GM21447 (cell line): ENCODE measurements around the gene MDM4.

Experiments
- ATAC-seq: cut with Tn5 transposase; IDR thresholded peaks from one replicate; pipeline ENCODE4 v1.9.1; 2021; ENCODE audit not compliant: unreplicated experiment

MDM4 gene

DNA sequence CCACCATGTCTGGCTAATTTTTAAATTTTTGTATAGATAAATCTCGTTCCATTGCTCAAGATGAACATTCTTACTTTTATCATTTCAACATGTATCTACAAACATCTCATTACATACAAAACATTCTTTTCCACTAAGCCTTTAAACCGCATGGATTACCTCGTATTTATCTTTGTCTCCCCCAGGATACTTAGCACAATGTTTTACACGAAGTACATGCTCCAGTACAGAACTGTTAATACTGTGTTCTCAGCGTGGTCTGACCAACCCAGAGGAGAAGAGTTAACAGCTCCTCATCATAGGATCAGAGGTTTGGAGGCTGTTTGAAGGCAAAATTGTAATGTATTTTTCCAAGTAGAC is 29.0 kb upstream of the MDM4 start:
- ATAC-seq = no peak

DNA sequence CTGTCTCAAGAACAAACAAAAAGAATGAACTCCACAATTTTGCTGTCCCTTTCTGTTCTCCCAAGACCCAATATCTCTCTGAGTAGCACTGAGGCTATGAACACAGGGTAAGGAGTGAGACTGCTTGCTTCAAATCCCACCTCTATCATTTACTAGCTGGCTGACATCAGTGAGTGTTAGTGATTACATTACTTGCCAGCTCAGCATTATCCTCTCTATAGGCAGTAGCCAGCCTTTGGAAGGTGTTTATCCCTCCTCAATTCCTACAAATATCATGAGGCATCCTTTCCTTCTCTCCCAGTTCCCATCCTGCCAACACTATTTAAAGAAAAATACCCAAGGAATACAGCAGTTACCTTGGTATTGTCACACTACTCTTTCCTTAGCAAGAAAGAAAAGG is 24.6 kb upstream of the MDM4 start:
- ATAC-seq = no peak

DNA sequence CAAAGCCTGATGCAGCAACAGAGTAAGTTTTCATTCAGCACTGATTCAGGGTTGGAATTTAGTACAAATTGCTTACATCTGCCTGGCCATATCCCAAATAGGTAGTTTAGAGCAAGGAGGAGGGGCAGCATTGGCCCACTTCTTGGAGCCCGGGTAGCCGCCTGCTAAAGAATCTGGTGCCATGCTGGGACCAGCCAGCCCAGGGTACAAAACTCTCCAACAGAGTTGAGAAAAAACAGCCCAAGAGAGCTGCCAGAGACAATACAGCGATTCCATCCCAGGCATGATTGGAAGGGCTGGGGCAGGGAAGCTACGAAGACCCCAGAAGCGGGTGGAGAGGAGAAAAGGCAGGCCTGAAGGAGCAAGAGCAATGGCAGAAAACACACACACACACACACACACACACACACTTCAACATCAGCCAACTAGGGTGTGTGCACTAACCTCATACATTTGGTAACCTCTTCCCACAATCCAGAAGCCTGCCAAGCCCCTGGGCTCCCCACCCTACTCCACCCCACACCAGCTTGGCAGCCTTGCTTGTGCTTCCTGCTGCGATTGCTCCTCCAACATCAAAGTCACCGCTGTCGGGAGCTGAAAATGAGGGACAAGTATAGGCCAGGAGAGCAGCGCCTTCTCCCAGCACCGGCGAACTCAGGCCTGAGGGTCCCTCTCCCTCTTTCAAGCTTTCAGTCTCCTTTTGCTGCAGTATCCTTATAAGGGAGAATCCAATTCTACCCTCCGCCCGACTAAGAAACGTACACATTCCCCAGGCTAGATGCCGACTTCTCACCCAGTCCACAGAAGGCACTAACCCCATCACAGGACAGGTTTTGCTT is 22.8 kb upstream of the MDM4 start:
- ATAC-seq = no peak

DNA sequence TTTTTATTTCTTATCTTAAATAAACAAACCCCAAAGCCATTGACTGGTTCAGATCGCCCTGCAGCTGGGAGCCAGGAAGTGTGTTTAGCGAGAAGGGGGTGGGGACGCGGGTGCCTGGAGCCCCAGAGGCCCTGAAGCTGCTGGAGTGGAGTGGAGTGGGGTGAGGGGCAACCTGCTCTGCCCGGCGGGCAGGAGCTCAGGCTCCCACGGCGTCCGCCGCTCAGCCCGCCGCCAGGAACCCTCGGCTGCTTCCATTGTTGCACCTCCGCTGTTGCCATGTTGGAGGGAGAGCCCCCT is 22.3 kb upstream of the MDM4 start:
- peak; percentile 44 for ATAC-seq

DNA sequence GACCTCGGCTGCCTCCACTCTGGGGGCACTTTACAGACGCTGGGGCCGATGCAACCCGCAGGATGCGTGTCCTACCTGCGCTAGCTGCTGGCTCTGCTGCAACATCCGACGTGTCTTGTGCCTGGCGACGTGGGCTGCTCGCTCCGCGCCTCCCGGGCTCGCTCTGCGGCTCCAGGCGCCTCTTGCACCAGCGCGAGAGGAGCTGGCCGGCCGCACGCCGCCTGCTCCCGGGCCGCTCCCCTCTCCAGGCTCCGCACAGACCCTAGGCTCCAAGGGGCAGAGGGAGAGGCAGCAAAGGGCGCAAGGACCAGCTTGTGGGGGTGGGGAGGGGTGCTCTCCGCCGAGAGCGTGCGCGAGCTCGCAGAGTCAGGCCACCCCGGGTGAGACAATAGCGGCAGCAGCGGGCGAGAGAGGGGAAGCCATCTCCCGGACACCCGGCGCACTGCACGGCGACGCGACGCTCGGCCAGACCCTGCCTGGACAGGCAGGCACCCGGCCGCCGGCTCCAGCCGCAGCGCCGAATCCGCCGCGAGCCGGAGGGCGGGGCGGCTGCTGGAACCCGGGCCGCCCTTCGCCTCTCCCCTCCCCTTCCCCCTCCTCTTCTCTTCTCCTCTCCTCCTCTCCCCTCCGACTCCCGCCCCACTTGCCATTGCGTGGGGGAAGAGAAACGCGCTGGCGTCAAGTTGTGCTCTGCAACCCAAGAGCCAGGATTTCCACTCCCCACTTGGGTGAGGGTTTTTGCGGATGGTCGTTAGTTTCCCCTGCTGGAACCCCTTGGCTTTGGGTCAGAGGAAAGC is 21.7 kb upstream of the MDM4 start, which contains the start of gene PIK3C2B:
Gene PIK3C2B (minus strand): TSS at position 525 of the 797 bp plus-strand sequence. CDS start 25,003 bp downstream, outside the sequence.
- ATAC-seq = peak; percentile 73

DNA sequence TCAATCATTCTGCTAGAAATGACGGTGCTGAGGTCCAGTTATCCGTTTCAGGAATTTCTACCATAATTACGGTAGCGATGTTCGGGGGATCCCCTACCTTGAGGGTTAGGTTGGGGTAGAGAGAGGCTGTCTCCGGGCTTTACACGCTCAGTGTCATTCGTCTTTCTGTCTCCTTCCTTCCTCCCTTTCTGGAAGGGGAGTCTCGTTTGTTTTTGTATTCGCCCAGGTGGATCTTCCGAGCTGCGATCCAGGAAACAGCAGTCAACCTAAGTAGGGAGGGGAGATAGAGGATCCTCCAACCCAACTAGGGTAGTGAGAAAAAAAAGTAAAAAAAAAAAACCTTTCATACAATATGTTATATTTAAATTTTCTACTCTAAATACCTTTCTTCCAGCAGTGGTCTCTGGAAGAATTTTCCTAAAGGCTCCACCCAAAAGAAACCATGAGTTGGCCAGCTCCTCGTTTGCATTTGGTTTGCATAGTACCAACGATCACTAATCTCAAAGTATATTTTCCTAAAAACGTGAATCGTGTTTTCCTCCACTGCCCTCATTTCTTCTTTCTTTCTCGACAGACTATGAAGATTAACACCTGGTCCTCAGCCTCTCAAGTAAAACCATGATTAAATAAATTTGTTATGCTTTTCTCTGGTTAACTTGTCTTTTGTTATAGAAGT is 21.0 kb upstream of the MDM4 start:
- peak; percentile 39 for ATAC-seq

DNA sequence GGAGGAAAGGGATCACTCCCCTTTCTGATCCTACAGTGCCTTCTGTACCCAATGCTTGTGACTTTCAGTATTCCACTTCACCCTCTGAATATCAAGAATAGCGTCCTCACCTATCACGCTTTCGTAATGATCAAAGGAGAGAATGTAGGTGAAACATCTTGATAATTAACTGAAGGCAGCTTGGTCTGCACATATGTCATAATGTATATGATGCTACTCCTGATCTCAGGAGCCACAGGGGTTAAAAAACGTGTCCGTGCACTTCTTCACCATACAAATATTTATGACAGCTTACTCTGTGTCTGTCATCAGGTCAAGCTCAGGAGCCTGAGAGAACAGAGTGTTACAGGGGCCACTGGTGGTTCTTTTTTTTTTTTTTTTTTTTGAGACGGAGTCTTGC is 20.4 kb upstream of the MDM4 start:
- ATAC-seq = no peak

DNA sequence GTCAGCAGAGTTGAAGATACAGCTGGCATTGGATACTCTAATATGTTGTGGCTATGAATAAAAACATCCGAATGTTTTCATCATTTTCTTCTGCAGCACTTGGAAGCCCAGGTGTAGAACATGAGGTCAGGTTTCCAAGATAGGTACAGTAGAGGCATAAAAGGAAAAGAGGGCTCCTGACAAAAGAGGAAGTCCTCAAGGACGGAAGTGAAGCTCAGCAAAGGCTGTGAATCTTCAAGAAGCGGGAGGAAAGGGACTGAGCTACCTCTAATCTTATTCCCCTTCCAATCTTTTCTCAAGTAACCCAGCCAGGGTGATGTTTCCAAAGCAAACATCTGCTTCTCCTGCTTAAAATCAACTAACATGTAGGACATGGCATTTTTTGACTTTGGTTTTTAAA is 17.2 kb upstream of the MDM4 start:
- ATAC-seq = no peak

DNA sequence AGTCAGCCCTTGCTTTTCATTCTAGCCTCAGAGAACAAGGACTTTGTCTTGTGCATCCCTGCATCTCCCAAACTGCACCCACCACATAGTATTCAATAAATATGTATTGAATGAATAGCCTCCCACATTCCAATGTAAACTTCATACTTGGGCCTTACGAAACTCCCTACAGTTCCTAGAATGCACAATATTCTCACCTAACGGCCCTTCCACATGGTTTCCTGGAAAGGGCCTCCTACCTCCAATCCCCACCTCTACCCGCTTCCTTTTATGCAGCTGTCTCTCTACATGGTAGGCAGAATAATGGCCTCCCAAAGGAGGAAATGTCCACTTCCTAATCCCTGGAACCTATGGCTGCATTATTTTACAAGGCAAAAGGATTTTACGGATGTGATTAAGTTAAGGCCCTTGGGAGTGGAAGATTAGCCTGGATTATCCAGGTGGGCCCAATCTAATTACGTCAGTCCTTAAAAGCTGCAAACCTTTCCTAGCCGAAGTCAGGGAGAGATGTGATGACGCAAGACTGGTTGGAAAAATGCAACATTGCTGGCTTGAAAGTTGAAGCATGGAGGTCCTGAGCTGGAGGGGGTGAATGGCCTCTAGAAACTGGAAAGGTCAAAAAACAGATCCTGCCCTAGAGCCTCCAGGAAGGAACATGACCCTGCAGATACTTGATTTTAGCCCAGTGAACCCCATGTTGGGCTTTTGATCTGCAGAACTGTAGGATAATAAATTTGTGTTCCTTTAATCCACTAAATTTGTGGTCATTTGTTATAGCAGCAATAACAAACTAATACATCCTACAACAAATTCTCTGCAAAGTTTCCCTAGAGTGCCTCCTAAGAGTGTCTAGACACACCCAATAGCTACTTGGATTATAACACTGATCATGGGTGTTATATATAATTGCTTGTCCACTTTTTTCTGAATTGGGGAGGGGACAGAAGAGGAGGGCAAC is 16.4 kb upstream of the MDM4 start:
- no peak for ATAC-seq

DNA sequence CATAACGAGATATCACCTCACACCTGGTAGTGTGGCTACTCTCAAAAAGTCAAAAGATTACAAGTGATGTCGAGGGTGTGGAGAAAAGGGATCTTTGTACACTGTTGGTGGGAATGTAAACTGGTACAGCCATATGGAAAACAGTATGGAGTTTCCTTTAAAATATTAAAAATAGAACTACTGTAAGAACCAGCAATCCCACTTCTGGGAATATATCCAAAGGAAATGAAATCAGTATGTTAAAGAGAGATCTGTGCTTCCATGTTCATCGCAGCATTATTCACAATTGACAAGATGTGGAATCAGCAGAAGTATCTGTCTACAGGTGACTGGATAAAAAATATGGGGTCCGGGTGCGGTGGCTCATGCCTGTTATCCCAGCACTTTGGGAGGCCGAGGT is 14.0 kb upstream of the MDM4 start:
- no peak for ATAC-seq

DNA sequence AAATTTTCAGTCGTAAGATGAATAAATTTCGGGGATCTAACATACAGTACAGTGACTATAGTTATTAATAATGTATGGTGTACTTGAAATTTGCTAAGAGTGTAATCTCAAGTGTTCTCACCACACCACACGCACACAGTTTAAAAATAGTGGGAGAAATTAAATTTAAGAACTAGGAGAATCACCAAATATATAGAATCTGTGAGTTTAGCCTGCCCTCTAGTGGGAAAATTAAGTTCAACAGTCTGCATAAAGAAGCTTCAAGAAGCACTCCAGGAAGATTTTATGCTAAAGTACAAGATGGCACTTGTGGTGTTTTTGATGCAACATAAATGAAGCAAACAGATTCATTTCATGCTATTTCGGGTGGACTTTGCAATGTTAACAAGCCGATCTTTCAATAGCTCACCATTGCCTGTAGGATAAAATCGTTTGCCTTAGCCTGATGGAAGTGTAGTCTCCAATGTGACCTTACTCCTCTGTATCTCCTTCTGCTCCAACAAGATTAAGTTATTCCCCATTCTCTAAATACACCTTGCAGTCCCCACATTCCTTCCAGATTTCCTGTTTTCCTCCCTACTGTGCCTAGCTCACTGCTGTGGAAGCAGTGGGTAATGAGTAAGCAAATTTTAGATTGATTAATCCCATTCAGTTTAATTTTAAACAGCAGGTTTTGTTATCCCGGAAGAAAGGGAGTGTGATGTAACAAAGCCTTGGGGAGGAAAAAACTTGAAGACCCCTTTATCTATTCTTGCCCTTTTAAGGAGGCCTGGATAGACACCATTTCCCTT is 12.9 kb upstream of the MDM4 start:
- ATAC-seq = no peak

DNA sequence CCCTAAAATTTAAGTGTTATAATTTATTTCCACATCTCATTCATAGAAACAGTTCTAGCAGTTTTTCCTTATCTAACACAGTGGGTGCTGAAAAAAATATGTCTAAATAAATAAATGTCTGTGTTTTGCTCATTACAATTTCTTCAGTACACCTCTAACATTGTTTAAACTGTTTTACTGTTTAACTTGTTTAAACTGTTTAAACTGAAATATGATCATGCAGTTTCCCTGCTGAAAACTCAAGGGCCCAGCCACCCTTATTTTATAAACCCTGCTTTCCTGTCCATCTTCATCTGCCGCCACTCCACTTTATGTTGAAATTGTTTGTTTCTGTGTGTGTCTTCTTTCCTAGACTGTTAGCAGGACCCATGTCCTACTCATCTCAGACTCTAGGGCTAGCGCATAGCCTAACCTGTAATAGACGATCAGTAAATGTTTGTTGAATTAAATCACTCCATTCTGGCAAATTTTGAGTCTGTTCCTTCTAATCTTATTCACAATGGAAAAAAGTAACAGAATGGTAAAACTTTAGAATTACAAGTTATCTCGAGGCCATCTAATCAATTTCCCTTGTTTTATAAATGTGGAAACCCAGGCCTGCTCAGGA is 12.2 kb upstream of the MDM4 start:
- no peak for ATAC-seq

DNA sequence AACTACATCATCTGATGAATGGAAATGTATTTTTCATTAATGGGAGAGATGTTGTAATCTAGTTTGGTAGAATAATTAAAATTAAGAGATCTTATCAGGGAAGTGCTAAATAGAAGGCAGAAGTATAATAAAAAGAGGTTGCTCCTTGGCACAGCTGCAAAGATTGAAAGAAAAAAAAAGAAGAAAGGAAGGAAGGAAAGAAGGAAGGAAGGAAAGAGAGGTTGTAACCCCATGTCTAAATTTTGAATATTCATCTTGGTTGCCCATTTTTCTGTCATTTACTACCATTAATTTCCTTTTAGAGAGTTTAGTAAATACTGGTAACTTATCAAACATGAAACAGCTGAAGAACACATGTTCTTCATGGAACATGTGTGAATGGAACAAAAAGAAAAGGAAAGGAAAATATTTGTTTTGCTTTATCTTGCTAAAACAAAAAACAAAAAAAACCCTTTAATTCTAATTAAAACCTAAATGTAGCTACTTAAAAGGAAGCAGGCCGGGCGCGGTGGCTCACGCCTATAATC is 10.5 kb upstream of the MDM4 start:
- ATAC-seq = no peak

DNA sequence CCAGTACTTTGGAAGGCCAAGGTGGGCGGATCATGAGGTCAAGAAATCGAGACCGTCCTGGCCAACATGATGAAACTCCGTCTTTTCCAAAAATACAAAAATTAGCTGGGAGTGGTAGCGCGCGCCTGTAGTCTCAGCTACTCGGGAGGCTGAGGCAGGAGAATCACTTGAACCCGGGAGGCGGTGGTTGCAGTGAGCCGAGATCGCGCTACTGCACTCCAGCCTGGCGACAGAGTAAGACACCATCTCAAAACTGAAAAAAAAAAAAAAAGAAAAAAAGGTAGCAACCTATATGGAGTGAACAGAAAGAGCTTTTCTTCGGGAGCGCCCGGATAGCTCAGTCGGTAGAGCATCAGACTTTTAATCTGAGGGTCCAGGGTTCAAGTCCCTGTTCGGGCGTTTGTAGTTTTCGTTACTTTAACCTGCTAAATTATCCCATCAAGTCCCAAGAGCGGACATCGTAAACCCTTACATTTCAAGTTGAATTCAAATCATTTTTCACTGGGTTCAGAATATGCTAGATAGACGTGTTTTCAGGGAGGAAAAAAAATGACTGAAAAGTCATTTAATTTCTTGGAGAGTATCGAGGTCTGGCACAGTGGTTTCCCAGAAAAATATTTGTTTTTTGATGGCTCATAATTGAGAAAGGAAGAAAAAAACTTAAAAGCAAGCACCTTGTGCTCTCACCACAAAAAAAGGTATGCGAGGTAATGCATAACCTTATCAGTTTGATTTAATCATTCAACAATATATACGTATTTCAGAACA is 9.8 kb upstream of the MDM4 start:
- ATAC-seq = peak; percentile 69

DNA sequence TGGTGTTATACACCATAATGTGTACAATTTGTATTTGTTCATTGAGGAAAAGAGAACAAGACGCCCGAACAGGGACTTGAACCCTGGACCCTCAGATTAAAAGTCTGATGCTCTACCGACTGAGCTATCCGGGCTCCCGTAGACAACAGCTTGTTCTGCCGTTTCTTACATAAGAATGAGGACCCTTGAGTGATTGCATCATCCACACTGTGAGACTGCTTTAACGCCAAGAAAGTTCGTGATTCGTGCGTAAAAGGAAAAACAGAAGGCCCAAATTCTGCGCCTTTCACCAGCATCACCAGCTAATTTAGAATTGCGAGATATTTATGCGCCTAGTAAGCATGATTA is 9.3 kb upstream of the MDM4 start:
- peak; percentile 52 for ATAC-seq

DNA sequence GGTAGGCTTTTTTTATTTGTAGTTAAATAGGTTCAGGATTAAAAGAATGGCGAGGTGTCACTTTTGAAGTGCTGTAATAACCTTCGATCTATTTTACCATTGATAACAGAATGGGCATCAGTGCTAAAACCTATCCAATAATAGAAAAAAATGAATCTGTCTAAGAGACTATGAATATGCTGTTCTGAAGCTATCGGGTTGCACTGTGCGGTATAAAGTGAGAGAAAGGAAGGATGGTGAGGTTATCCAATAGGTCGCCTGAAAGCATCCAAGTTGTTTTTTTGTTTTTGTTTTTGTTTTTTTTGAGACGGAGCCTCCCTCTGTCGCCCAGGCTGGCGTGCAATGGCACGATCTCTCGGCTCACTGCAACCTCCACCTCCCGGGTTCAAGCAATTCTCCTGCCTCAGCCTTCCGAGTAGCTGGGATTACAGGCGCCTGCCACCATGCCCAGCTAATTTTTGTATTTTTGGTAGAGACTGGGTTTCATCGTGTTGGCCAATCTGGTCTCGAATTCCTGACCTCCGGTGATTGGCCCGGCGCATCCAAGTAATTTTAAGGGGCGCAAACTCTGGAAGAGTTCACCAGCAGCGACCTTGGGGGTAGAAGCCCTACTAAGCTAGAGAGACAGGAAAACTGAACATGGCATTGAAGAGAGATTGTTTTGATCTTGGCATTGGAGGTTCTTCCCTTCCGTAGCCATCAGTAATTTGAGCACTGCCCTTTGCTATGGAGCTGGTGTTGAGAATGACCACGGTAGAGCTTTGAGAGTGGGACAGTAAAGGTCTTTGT is 8.7 kb upstream of the MDM4 start:
- ATAC-seq = peak; percentile 11

DNA sequence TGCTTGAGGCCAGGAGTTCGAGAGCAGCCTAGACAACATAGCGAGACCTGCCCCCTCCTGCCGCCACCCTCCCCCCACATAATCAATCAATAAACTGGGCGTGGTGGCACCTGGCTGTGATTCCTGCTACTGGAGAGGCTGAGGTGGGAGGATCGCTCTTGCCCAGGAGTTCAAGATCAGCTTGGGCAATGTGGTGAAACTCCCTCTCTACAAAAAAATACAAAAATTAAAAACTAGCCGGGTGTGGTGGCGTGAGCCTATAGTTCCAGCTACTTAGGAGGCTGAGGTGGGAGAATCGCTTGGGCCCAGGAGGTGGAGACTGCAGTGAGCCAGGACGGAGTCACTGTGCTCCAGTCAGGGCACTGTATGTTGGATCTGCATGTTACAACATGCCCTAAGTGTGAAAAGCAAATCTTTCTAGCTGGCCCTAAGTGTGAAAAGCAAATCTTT is 7.0 kb upstream of the MDM4 start:
- no peak for ATAC-seq

DNA sequence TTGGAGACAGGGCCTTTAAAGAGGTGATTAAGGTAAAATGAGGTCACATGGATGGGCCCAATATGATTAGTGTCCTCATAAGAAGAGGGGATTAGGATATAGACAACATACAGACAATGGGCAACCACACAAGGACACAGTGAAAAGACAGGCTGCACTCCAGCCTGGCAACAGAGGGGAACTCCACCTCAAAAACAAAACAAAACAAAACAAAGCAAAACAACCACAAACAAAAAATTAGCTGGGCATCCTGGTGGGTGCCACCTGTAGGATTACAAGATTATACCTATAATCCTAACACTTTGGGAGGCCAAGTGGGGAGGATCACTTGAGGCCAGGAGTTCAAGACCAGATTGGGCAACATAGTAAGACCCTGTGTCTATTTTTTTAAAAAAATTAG is 4.8 kb upstream of the MDM4 start:
- ATAC-seq = no peak
